ENCODE measurements around the gene SNAP91. TPM values are rescaled to one million over a fixed set of nuclear protein-coding genes. Genes with fewer than 3 reads are reported as not detected.
"Not testable (repeated sequence)": the region's sequence is repeated elsewhere in the genome, so short reads cannot be mapped to it uniquely, and the experiment has no call there.

SNAP91 gene
- total RNA-seq, 4 donors from 2014 or later: 0.95 to 1.3 (median 1.2) TPM; not detected in 1

DNA sequence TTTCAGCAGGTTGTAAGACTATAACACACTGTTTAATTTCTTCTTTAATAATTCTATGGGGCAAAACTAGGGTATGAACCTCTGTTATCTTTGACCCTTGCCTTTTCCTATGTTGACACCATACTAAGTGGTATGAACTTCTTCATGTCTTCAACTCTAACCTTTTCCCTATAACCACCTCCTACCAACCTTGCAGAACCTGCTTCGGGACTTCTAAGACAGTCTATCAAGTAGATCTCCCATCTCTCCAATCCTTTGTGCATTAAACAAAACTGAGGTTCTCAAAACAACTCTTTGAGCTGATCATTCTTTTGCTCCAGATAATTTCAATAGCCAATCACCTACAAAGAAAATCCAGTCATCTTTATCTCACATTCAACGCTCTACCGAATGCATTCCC is 23.4 kb downstream of the SNAP91 start:
- TF ChIP-seq, protein P1, sequence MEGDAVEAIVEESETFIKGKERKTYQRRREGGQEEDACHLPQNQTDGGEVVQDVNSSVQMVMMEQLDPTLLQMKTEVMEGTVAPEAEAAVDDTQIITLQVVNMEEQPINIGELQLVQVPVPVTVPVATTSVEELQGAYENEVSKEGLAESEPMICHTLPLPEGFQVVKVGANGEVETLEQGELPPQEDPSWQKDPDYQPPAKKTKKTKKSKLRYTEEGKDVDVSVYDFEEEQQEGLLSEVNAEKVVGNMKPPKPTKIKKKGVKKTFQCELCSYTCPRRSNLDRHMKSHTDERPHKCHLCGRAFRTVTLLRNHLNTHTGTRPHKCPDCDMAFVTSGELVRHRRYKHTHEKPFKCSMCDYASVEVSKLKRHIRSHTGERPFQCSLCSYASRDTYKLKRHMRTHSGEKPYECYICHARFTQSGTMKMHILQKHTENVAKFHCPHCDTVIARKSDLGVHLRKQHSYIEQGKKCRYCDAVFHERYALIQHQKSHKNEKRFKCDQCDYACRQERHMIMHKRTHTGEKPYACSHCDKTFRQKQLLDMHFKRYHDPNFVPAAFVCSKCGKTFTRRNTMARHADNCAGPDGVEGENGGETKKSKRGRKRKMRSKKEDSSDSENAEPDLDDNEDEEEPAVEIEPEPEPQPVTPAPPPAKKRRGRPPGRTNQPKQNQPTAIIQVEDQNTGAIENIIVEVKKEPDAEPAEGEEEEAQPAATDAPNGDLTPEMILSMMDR (IDR thresholded peaks at IDR 0.05): no peak
- no peak for TF ChIP-seq POLR2A (IDR thresholded peaks at IDR 0.05)
- H3K27me3 ChIP-seq: no peaks in the 10 kb centered on the region
- H3K4me3 ChIP-seq: no peak overlapping the region
- H3K9me3 ChIP-seq: no peaks in the 10 kb centered on the region
- H3K36me3 ChIP-seq: no peaks in the 10 kb centered on the region
- no peak for DNase-seq
- H3K27ac ChIP-seq: no peak overlapping the region
- H3K4me1 ChIP-seq: no peaks in the 10 kb centered on the region

DNA sequence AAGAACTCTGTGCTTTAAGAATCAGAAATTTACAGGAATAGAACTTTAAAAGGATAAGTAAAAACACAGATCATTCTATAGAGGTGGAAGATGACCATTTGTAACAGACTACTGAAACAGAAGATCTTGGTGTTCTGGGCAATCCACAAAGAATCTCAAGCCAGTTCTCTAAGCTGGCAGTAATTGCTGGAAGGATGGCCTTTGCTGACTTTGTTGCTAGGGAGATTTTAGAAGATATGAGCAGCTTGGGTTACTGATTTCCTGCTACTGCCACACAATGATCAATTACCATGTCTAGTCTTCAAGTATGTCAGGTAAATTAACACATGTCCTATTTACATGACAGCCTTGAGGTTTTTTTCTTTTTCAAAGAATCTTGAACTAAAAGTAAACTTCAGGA is 31.1 kb downstream of the SNAP91 start:
- Histone ChIP-seq H3K4me1 (no peaks in the 10 kb centered on the region), H3K27me3 (no peaks in the 10 kb centered on the region), H3K4me3 (no peak overlapping the region), H3K36me3 (no peaks in the 10 kb centered on the region), H3K9me3 (no peaks in the 10 kb centered on the region), H3K27ac (no peak overlapping the region)
- DNase-seq: no peak
- TF ChIP-seq POLR2A (IDR thresholded peaks at IDR 0.05): no peak
- TF ChIP-seq, protein P1 (IDR thresholded peaks at IDR 0.05): no peak

DNA sequence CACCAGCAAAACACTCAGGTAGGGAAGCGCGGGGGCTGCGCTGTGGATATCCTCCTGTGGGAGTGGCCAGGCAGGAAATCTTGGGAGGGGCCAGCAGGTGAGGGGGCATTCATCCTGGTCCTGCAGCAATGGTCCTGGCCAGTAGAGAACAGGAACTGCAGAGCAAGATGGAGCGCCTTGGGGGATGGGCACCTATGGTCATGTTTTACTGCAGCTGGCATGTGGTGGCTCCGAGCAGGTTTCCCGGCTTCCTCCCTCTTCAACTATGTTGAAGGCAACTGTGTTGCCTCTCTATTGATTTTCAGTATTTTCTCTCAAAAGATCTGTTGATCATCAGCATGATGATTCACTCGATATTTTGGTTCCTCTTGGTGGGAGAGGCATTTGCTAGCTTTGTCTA is 70.9 kb downstream of the SNAP91 start:
- Histone ChIP-seq H3K9me3 (no peaks in the 10 kb centered on the region), H3K4me3 (no peak overlapping the region), H3K36me3 (no peaks in the 10 kb centered on the region), H3K27ac (no peak overlapping the region), H3K4me1 (no peaks in the 10 kb centered on the region), H3K27me3 (no peaks in the 10 kb centered on the region)
- no peak for DNase-seq
- TF ChIP-seq, protein P1 (IDR thresholded peaks at IDR 0.05): no peak
- no peak for TF ChIP-seq POLR2A (IDR thresholded peaks at IDR 0.05)

DNA sequence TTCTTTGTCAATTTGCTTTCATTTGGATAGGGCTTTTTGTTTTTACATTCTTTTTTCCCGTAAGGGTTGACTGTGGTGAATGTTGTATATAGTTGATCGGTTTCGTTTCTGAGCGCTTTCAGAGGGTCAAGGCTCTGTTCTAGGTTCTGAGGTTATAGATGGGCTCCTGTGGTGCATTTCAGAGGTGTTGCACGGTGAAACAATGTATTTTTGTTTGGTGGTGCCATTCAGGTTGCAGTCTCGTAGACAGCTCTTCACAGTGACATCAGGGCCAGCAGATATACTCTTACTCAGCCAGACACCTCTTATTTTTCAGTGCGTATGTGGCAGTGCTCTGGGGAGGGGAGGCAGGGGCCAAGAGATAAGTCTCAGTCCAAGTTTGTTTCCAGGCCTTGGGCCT is 72.1 kb downstream of the SNAP91 start:
- Histone ChIP-seq H3K27me3 (no peaks in the 10 kb centered on the region), H3K9me3 (no peaks in the 10 kb centered on the region), H3K4me1 (no peaks in the 10 kb centered on the region), H3K36me3 (no peaks in the 10 kb centered on the region), H3K4me3 (no peak overlapping the region), H3K27ac (no peak overlapping the region)
- no peak for DNase-seq
- TF ChIP-seq, protein P1 (IDR thresholded peaks at IDR 0.05): no peak
- TF ChIP-seq POLR2A (IDR thresholded peaks at IDR 0.05): no peak

DNA sequence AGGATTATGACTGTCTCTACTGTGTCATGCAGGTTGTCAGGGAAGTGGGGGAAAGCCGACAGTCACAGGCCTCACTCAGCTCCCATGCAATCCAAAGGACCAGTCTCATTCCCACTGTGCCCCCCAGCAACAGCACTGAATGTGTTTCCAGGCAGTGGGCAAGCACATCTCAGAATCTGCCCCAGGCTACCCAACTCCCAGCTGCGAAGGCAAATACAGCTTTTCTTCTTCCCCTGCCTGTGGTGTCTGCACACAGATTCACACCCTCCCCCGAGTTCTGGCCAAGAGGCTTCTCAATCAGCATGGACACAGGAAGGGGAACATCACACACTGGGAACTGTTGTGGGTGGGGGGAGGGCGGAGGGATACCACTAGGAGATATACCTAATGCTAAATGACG is 75.3 kb downstream of the SNAP91 start:
- H3K27ac ChIP-seq: no peak overlapping the region
- H3K27me3 ChIP-seq: no peaks in the 10 kb centered on the region
- no peak overlapping the region for H3K4me3 ChIP-seq
- no peaks in the 10 kb centered on the region for H3K4me1 ChIP-seq
- no peak for TF ChIP-seq POLR2A (IDR thresholded peaks at IDR 0.05)
- TF ChIP-seq, protein P1 (IDR thresholded peaks at IDR 0.05): no peak
- DNase-seq: no peak
- H3K9me3 ChIP-seq: no peaks in the 10 kb centered on the region
- H3K36me3 ChIP-seq: no peaks in the 10 kb centered on the region

DNA sequence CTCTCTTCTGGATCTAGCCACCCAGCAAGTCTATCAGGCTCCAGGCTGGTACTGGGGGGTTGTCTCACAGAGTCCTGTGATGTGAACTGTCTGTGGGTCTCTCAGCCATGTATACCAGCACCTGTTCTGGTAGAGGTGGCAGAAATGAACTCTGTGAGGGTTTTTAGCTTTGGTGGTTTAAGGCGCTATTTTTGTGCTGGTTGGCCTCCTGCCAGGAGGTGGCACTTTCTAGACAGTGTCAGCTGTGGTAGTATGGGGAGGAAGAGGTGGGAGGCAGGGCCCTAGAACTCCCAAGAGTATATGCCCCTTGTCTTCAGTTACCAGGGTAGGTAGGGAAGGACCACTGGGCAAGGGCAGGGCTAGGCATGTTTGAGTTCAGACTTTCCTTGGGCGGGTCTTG is 75.8 kb downstream of the SNAP91 start:
- no peaks in the 10 kb centered on the region for H3K36me3 ChIP-seq

DNA sequence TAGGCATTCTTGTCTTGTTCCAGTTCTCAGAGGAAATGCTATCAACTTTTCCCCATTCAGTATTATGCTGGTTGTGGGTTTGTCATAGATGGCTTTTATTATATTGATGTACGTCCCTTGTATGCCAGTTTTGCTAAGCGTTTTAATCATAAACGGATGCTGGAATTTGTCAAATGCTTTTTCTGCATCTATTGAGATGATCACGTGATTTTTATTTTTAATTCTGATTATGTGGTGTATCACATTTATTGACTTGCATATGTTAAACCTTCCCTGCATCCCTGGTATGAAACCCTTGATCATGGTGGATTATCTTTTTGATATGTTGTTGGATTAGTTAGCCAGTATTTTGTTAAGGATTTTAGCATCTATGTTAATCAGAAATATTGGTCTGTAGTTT is 79.0 kb downstream of the SNAP91 start:
- H3K9me3 ChIP-seq, H3K36me3 ChIP-seq, H3K27ac ChIP-seq, H3K4me1 ChIP-seq, H3K27me3 ChIP-seq, DNase-seq, H3K4me3 ChIP-seq: not testable (repeated sequence)

More for the DNA sequence above, 75.8 kb downstream of the SNAP91 start:
- no peak overlapping the region for H3K27ac ChIP-seq
- DNase-seq: no peak
- H3K9me3 ChIP-seq: no peaks in the 10 kb centered on the region
- no peaks in the 10 kb centered on the region for H3K27me3 ChIP-seq
- H3K4me3 ChIP-seq: no peak overlapping the region
- H3K4me1 ChIP-seq: no peaks in the 10 kb centered on the region
- no peak for TF ChIP-seq POLR2A (IDR thresholded peaks at IDR 0.05)
- TF ChIP-seq, protein P1 (IDR thresholded peaks at IDR 0.05): no peak
